Naive thymus-derived CD8-positive, alpha-beta T cell (primary cell): Measurements from ENCODE around the gene LRP2. TPM values are rescaled to one million over a fixed set of nuclear protein-coding genes. Genes with fewer than 3 reads are reported as not detected.
"Not testable (repeated sequence)": the region's sequence is repeated elsewhere in the genome, so short reads cannot be mapped to it uniquely, and the experiment has no call there.

Experiments
- ATAC-seq, 2 donors: fragments of 150-1000 bp; cut with Tn5 transposase in 1 of 2; sonication (Bioruptor Pico), chemical (Tn5 transposase) in 1 of 2; 1 replicate in 1 of 2; 2 replicates in 1 of 2; pipeline ENCODE4 v1.10.0; 2021; ENCODE audit warnings: mild to moderate bottlenecking in 2 of 2, moderate library complexity in 2 of 2
- POLR2A ChIA-PET: fragments of 350-600 bp; sonication (Branson Sonifier 250); formaldehyde crosslinking; loops from one replicate; lab custom pipeline; 2021; ENCODE audit warnings: antibody characterized with exemption; lab: Charles Lee
- DNase-seq, 10 donors: peaks; one replicate each; pipeline versions ENCODE4 v3.0.0 to v3.0.0-alpha.2; 2020 to 2022
- H3K27ac Mint-ChIP-seq, 10 donors: one replicate each; pipeline ENCODE4 v1.8.0; 2020 to 2022; ENCODE audit warnings: mild to moderate bottlenecking in 10 of 10, mixed read lengths in 10 of 10, moderate library complexity in 4 of 10, inconsistent platforms in 1 of 10
- H3K27me3 Mint-ChIP-seq, 5 donors: one replicate each; pipeline ENCODE4 v1.8.0; 2021 to 2022; ENCODE audit warnings: mixed read lengths in 5 of 5
- H3K36me3 Mint-ChIP-seq, 3 donors: one replicate each; pipeline ENCODE4 v1.8.0; 2020 to 2022; ENCODE audit warnings: mixed read lengths in 3 of 3, mild to moderate bottlenecking in 2 of 3, inconsistent platforms in 1 of 3
- H3K4me1 Mint-ChIP-seq, 4 donors: one replicate each; pipeline ENCODE4 v1.8.0; 2021 to 2022; ENCODE audit warnings: mixed read lengths in 4 of 4
- H3K4me3 Mint-ChIP-seq, 10 donors: one replicate each; pipeline ENCODE4 v1.8.0; 2020 to 2022; ENCODE audit warnings: mild to moderate bottlenecking in 10 of 10, mixed read lengths in 10 of 10, moderate library complexity in 6 of 10, inconsistent platforms in 1 of 10
- H3K9me3 Mint-ChIP-seq, 9 donors: one replicate each; pipeline ENCODE4 v1.8.0; 2020 to 2022; ENCODE audit warnings: mixed read lengths in 9 of 9, mild to moderate bottlenecking in 3 of 9, inconsistent platforms in 1 of 9, moderate library complexity in 1 of 9
- polyA plus RNA-seq, 3 donors: library from polyadenylated mRNA; unstranded; fragments of 300-500 nt; fragmentation: Illumina TruSeq; gene quantifications; one replicate each; pipeline ENCODE4 v1.2.3, GENCODE V29; 2021
- total RNA-seq, 8 experiments: library from RNA in 2 of 8; stranded (reverse) in 2 of 8; gene quantifications; one replicate each; pipeline ENCODE4 v1.2.3 and lab custom pipeline; 2021 to 2026

The LRP2 gene
- total and polyA plus RNA-seq, 5 experiments from 2014 or later, result not detected

DNA sequence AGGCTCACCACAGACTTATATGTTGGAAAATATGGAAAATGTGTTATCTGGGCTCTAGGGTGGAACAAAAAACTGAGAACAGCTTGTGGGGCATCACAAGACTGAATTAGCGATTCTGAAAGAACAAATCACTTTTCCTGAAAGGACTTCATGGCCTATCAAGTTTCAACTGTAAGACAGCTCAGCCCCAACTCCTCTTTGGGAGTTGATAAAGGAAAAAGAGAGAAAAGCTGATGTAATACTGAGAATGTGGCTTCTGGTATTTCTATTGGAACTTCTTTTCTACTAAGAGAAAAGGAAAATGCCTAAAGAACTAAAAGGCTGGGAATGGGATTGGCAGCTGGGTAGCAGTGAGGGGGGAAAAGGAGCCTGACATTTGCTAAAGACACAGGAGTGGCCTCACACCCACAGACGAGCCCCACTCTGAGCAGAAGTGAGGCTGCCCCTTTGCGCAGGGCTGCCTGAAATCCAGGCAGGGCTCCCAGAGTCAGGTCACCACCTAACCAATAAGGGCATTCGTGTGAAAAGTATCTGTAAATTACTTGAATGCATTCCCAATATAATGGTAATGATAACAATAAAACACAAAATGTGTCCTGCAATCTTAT lies 75.6 kb downstream of the LRP2 start:
- ATAC-seq, result no peak
- Mint-ChIP-seq H3K4me3 (no peak overlapping the region), H3K4me1 (no peaks in the 10 kb centered on the region), H3K27me3 (peaks cover 7 to 18% (median 9%) of the 10 kb centered on the region in 5 donors), H3K9me3 (peaks cover 0 to 4% (median 0%) of the 10 kb centered on the region in 9 donors), H3K27ac (no peak overlapping the region), H3K36me3 (peaks cover 0 to 4% (median 2%) of the 10 kb centered on the region in 3 donors)
- POLR2A ChIA-PET, result no interaction called here
- no peak for DNase-seq

DNA sequence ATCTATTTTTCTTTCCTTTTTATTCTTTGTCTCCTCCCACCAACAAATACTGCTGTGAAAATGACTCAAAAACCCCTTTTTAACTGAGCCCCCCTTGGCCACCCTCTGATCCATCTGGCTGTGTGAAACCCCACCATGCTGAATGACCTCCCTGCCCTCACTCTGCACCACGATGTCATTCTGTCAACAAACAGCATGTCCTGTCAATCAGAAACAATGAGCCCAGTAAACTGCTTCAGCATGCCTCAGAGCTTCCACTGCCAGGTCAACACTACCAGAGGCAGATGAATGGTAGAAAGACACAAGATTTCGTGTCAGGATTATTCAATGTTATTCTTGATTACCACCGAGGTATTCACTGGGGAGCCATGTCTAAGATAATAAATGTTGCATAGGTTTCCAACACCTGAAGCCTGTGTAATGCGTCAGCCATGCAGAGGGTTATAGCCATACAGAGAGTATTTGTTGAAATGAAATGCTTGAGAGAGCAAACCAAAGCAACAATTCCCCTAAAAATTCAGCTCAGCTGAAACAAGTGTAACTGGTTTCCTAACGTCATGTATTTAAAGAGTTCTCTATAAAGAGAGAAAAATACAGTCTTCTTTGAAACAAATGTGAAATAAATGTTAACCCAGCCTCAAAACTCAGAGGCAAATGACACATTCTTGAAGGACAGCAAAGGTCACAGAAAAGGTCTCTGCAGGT lies 76.7 kb downstream of the LRP2 start:
- Mint-ChIP-seq H3K9me3 (peaks cover 0 to 4% (median 0%) of the 10 kb centered on the region in 9 donors), H3K4me3 (no peak overlapping the region), H3K27ac (no peak overlapping the region), H3K4me1 (no peaks in the 10 kb centered on the region), H3K36me3 (peaks cover 0 to 4% (median 2%) of the 10 kb centered on the region in 3 donors), H3K27me3 (peaks cover 8 to 18% (median 10%) of the 10 kb centered on the region in 5 donors)
- no peak for DNase-seq
- ATAC-seq, result no peak
- POLR2A ChIA-PET, result no interaction called here

DNA sequence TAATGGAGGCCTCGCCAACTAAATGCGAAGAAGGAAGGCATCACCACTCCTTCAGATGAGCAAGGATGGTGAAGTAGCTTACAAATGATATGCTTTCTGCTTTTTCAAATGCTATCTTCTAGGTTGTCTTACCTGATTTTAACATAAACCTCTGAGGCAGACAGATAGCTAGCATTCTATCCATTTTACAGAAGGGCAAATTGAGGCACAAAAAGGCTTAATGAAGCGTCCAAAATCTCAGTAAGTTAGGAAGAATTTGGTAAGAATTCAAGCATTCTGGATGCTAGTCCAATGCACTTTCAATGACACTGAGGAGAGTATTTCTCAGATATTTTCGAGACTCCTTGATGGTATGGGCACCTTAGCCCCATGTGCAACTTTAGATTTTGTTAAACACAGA lies 81.8 kb downstream of the LRP2 start:
- Mint-ChIP-seq H3K4me1 (no peaks in the 10 kb centered on the region), H3K36me3 (no peaks in the 10 kb centered on the region), H3K27ac (no peak overlapping the region), H3K4me3 (no peak overlapping the region), H3K27me3 (peaks cover 6 to 18% (median 10%) of the 10 kb centered on the region in 5 donors), H3K9me3 (no peaks in the 10 kb centered on the region)
- POLR2A ChIA-PET, result no interaction called here
- DNase-seq (no peak), ATAC-seq (no peak)

DNA sequence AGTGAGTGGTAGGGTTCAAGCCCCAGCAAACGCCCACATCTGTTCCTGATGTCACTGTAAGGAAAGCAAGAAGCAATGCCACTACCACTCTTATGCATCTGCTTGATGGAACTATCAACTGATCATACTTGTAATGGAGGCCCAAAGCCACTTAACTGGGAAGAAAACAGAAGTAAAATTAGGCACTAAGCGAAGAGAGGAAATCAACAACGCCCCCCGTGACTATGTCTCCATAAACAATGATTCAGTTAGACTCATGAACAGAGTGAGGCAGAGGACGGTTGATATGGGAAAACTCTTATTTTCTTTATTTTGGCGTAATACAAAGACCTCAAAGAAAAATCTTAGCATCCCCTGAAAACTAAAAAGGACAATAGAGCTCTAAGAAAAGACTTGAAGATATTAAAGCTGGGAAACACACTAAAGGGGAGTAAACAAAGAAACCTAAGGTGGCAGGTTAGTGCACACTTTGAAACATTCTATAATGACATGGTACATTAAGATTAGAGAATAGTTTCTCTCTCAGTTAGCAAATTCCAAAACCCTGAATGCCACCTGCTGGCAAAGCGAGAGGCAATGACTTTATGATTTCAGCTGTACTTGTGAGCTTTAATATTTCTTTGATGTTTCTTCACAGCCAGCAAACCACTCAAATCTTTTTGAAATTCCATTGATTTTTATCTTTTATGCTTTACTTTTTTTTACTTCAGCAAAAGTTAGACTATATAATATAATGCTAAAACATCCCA lies 86.5 kb downstream of the LRP2 start:
- Mint-ChIP-seq H3K27me3 (peaks cover 1 to 12% (median 6%) of the 10 kb centered on the region in 5 donors), H3K36me3 (no peaks in the 10 kb centered on the region), H3K9me3 (no peaks in the 10 kb centered on the region), H3K4me3 (no peak overlapping the region), H3K4me1 (peaks cover 0 to 2% (median 0%) of the 10 kb centered on the region in 4 donors), H3K27ac (no peak overlapping the region)
- POLR2A ChIA-PET, result no interaction called here
- ATAC-seq (no peak), DNase-seq (no peak)

DNA sequence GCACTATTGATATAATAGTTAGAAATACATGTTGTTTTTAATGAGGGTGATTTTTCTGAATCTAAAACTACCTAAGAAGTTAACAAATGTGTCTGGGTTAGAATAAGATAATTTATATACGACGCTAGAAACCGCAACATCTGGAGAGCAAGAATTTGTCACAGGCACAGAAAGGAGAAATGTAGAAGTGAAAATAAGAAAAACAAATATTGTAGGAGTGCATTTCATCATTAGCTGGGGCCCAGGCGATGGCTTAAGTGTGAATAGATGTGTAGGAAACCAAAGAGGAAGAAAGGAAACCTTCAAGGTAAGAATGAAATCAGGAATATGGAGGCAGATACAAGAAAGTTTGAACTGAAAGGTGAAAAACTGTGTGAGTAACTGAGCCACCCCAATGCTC lies 90.3 kb downstream of the LRP2 start:
- Mint-ChIP-seq H3K9me3 (peaks cover 0 to 5% (median 0%) of the 10 kb centered on the region in 9 donors), H3K36me3 (no peaks in the 10 kb centered on the region), H3K4me1 (peaks cover 0 to 2% (median 0%) of the 10 kb centered on the region in 4 donors), H3K27me3 (peaks cover 4 to 15% (median 8%) of the 10 kb centered on the region in 5 donors), H3K4me3 (no peak overlapping the region), H3K27ac (no peak overlapping the region)
- ATAC-seq (no peak), DNase-seq (no peak)
- POLR2A ChIA-PET, result no interaction called here

DNA sequence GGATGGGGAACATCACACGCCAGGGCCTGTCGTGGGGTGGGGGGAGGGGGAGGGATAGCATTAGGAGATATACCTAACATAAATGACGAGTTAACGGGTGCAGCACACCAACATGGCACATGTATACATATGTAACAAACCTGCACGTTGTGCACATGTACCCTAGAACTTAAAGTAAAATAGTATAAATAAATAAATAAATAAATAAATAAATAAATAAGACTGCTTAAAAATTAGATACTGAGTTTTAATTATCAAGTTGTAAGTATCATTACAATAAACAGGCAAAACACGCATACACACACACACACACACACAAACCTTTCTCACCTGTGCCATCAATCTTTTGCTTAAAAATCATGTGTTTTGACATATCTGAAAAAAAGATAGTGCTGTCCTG lies 91.8 kb downstream of the LRP2 start:
- H3K36me3 Mint-ChIP-seq, H3K27ac Mint-ChIP-seq, ATAC-seq, DNase-seq, POLR2A ChIA-PET, H3K9me3 Mint-ChIP-seq, H3K4me3 Mint-ChIP-seq, H3K4me1 Mint-ChIP-seq: not testable (repeated sequence)
- peaks cover 5 to 18% (median 8%) of the 10 kb centered on the region in 5 donors for H3K27me3 Mint-ChIP-seq

DNA sequence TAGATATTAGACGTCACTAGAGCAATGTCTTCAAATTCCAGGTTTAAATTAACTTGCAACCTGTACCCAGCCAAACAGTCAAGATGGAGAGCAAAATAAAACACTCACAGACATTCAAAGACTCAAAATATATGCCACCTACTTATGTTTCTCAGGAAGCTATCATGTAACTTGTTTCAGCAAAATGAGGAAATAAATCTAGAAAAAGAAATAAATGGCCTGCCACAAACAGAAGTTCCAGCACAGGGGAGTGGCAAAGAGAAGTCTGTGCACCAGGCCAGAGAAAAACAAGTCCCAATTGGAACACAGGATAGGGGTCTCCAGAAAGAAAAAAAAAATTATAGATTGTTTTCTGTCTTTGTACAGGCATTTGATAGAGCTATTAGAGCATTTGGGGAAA lies 96.7 kb downstream of the LRP2 start:
- POLR2A ChIA-PET, result no interaction called here
- H3K9me3 Mint-ChIP-seq, result peaks cover 0 to 8% (median 2%) of the 10 kb centered on the region in 9 donors
- DNase-seq, result no peak
- H3K4me3 Mint-ChIP-seq, result no peak overlapping the region
- no peaks in the 10 kb centered on the region for H3K4me1 Mint-ChIP-seq
- no peak overlapping the region for H3K27ac Mint-ChIP-seq
- ATAC-seq, result no peak
- H3K36me3 Mint-ChIP-seq, result no peaks in the 10 kb centered on the region
- peaks cover 1 to 34% (median 15%) of the 10 kb centered on the region in 5 donors for H3K27me3 Mint-ChIP-seq

DNA sequence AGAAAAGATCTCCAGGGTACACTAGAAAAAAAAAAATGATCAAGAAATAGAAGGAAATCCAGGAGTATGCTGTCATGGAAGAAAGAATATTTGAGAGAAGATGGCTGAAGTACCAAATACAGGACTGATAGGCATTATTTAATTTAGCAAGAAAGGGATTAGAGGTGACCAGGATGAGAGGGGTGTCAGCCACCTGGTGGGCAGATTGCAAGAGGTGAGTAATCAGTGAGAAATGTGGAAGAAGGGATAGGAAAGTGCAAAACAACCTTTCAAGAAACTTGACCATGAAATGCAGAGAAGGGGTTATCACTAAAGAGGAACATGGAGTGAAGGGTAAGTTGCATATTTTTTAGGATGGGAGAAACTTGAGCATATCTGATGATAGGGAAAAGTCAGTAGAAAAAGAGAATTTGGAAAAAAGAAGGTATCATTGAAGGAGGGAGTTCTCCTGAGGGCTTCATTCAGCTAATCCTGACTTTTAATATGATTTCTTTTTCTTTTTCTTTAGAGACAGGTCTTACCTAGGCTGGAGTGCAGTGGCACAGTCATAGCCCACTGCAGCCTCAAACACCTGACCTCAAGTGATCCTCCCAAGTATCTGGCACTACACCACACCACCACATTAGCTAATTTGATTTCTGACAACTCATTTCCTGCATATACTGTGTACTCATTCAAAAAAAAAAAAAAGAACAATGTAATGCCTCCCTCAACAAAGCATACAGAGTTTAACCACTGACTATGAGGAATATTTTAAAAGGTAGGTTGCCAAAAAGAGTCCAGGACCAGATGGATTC lies 101.3 kb downstream of the LRP2 start:
- ATAC-seq (no peak), DNase-seq (no peak)
- H3K4me3 Mint-ChIP-seq, result no peak overlapping the region

DNA sequence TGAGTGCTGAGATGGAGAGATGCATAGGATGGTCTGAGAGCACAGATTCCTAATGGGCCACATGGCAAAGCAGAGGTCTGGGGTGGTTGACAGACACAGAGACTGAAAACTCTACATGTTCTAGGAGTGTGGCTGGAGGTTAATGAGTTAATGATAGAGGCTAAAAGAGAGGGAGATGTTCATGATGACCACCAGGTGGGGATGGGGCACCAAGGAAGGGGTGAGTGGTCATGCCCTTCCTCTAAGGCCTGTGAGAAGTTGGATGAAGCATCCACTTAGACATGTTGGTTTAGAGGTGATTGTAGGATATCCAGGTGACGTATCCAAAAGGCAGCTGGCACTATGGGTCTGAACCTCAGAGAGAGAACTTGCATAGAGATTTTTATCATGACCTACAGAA lies 102.1 kb downstream of the LRP2 start:
- H3K4me1 Mint-ChIP-seq, result no peaks in the 10 kb centered on the region
- POLR2A ChIA-PET, result no interaction called here
- peaks cover 5 to 40% (median 15%) of the 10 kb centered on the region in 5 donors for H3K27me3 Mint-ChIP-seq

More for the DNA sequence above, 101.3 kb downstream of the LRP2 start:
- Mint-ChIP-seq H3K27ac (no peak overlapping the region), H3K9me3 (peaks cover 0 to 12% (median 2%) of the 10 kb centered on the region in 9 donors), H3K27me3 (peaks cover 6 to 48% (median 15%) of the 10 kb centered on the region in 5 donors), H3K4me1 (no peaks in the 10 kb centered on the region), H3K36me3 (peaks cover 0 to 6% (median 0%) of the 10 kb centered on the region in 3 donors)
- POLR2A ChIA-PET, result no interaction called here

DNA sequence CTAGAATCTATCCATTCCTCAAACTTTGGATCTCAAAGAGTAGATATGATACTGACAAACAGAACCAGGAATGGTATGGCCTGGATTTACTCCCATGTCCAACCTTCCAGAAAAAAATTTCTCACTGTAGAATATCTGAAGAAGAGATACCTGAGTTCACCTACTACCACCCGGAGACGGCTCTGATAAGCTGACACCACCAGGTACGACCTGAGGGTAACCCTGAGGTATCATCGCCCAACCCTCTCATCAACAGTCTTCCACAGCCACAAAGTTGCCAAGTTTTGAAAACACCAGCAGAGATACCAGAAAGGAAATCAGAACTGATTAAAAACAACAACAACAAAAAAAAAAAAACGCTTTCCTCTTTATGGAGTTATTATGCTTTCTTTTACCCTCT lies 102.9 kb downstream of the LRP2 start:
- peaks cover 0 to 12% (median 0%) of the 10 kb centered on the region in 9 donors for H3K9me3 Mint-ChIP-seq
- peak overlapping the region in 1 of 10 donors; percentile 41 for H3K27ac Mint-ChIP-seq
- no peaks in the 10 kb centered on the region for H3K4me1 Mint-ChIP-seq
- POLR2A ChIA-PET, result no interaction called here
- DNase-seq, result no peak
- peaks cover 0 to 6% (median 0%) of the 10 kb centered on the region in 3 donors for H3K36me3 Mint-ChIP-seq
- H3K4me3 Mint-ChIP-seq, result no peak overlapping the region
- peaks cover 5 to 32% (median 15%) of the 10 kb centered on the region in 5 donors for H3K27me3 Mint-ChIP-seq
- ATAC-seq, result no peak

More for the DNA sequence above, 102.1 kb downstream of the LRP2 start:
- Mint-ChIP-seq H3K27ac (no peak overlapping the region), H3K9me3 (peaks cover 0 to 12% (median 2%) of the 10 kb centered on the region in 9 donors), H3K4me3 (no peak overlapping the region), H3K36me3 (peaks cover 0 to 6% (median 0%) of the 10 kb centered on the region in 3 donors)
- DNase-seq, result no peak
- no peak for ATAC-seq

DNA sequence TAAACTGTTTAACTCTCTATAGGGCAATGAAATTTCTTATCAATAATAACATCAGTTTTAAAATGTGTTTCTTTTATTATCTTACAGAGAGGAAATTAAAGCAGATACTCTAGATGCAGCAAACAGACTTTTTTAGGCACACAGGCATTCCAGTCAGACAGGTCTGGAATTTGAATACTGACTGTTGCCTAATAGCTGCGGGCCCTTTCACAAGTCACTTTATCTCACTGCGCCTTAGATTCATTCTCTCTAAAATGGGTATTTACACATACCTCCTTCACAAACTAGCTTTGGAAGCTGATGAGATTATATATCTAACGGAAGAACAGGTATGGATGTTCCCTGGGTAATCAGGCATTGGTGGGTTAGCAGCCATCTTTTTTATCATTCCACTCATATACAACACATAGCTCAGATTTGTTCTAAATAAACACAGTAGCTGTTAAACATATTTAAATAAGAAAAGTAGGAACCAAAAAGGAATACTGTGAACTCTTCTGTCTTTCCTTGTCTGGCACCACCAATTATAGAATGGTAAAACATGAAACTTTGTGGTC lies 104.2 kb downstream of the LRP2 start:
- H3K27me3 Mint-ChIP-seq, result peaks cover 5 to 32% (median 15%) of the 10 kb centered on the region in 5 donors
- H3K4me3 Mint-ChIP-seq, result no peak overlapping the region
- no peak for ATAC-seq
- no peak overlapping the region for H3K27ac Mint-ChIP-seq
- no peaks in the 10 kb centered on the region for H3K4me1 Mint-ChIP-seq
- POLR2A ChIA-PET, result no interaction called here
- H3K36me3 Mint-ChIP-seq, result peaks cover 0 to 6% (median 0%) of the 10 kb centered on the region in 3 donors
- H3K9me3 Mint-ChIP-seq, result peaks cover 0 to 12% (median 0%) of the 10 kb centered on the region in 9 donors
- no peak for DNase-seq

DNA sequence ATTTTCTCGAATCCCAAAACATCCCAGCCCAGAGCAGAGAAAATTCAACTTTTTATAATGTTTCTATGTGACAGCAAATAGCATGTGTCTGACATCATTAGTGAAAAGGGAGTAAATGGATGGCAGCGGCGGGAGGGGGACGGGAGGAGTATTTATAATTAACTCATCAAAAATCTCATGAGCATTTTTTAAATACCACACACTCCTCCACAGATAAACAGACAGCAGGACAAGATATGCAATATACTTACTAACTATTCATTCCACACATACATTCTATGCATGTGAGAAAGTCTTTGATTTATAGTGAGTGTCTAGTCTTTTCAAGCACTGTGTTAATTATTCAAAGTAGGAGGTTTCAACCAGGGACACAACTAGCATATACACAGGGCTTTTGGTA lies 107.6 kb downstream of the LRP2 start:
- Mint-ChIP-seq H3K9me3 (peaks cover 0 to 2% (median 0%) of the 10 kb centered on the region in 9 donors), H3K27ac (no peak overlapping the region), H3K36me3 (peaks cover 0 to 2% (median 0%) of the 10 kb centered on the region in 3 donors), H3K4me1 (no peaks in the 10 kb centered on the region), H3K4me3 (no peak overlapping the region), H3K27me3 (peaks cover 0 to 19% (median 7%) of the 10 kb centered on the region in 5 donors)
- DNase-seq, result no peak
- ATAC-seq, result no peak
- POLR2A ChIA-PET, result no interaction called here
